Subcutaneous adipose tissue (tissue), 4 donors: ENCODE data around the gene CDC42BPA. TPM values are rescaled to one million over a fixed set of nuclear protein-coding genes. Genes with fewer than 3 reads are reported as not detected.

Experiments
- total RNA-seq, 4 donors: library from RNA; depleted of rRNA; stranded (reverse); fragments of >200 nt; gene quantifications; one replicate each; pipeline ENCODE4 v1.1.0, GENCODE V29; 2016
- TF ChIP-seq, protein P1 (sequence below): fragments of 450-650 bp; IDR thresholded peaks from one replicate; pipeline ENCODE4 v1.5.1; 2016; ENCODE audit warnings: low read depth, mild to moderate bottlenecking, control low read depth, antibody characterized with exemption, moderate library complexity

CDC42BPA gene
- total RNA-seq, 4 donors from 2014 or later, result 43.2 to 68.2 (median 55.3) TPM

GRCh38 chr1:227006226-227006796 lies 312.0 kb downstream of the CDC42BPA start:
- TF ChIP-seq, protein P1, sequence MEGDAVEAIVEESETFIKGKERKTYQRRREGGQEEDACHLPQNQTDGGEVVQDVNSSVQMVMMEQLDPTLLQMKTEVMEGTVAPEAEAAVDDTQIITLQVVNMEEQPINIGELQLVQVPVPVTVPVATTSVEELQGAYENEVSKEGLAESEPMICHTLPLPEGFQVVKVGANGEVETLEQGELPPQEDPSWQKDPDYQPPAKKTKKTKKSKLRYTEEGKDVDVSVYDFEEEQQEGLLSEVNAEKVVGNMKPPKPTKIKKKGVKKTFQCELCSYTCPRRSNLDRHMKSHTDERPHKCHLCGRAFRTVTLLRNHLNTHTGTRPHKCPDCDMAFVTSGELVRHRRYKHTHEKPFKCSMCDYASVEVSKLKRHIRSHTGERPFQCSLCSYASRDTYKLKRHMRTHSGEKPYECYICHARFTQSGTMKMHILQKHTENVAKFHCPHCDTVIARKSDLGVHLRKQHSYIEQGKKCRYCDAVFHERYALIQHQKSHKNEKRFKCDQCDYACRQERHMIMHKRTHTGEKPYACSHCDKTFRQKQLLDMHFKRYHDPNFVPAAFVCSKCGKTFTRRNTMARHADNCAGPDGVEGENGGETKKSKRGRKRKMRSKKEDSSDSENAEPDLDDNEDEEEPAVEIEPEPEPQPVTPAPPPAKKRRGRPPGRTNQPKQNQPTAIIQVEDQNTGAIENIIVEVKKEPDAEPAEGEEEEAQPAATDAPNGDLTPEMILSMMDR, result no peak

DNA sequence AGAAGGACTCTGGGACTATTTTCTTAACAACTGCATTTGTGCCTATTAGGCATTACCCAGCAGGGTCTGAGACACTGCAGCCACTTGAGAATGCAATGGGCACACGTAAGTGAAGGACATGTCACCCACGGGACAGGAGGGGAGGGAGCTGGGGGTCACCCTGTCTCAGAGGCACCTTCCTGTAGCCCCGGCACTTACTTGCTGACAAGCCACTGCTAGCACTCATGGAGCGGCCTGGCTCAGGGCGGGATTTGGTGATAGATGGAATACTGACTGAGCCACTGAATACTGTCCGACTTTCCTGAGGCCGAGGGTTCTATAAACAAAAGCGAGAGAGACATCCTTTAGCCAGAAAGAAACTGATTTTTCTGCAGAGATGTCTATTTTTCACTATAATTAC lies 313.5 kb downstream of the CDC42BPA start:
- TF ChIP-seq, protein P1, result no peak

DNA sequence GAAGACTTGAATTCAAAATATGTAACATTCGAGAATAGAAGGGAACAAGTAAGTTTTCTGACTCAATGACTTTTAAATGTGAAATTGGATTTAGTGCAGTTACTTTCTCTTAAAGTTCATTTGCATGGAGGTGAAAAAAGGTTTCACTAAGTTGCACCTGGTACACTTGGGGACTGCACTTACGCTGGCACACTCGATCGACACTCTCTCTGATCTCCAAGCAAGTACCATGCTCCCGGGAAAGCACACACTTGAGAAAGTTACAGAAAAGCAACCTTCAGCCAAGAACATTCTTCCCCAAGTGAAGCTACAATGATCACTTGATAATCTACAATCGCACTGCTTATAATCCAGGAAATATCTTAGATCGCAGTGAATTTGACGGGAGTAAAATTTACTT lies 315.1 kb downstream of the CDC42BPA start:
- TF ChIP-seq, protein P1, result no peak

- TF ChIP-seq, protein P1, result no peak
These were observed 315.7 kb downstream of the CDC42BPA start for GRCh38 chr1:227002531-227003049.

- TF ChIP-seq, protein P1, result no peak
These were observed 322.6 kb downstream of the CDC42BPA start for GRCh38 chr1:226995365-226996332.

- TF ChIP-seq, protein P1, result no peak
These were observed 323.5 kb downstream of the CDC42BPA start for GRCh38 chr1:226994586-226995364.
